ENCODE measurements around the gene EML4. TPM values are rescaled to one million over a fixed set of nuclear protein-coding genes. Genes with fewer than 3 reads are reported as not detected.

The EML4 gene
- total and polyA plus RNA-seq, 10 of the 15 experiments (the other 5 are each of a cell fraction or from before 2014, with no cell fraction given): 23.1 to 91.3 (median 77.4) TPM

DNA sequence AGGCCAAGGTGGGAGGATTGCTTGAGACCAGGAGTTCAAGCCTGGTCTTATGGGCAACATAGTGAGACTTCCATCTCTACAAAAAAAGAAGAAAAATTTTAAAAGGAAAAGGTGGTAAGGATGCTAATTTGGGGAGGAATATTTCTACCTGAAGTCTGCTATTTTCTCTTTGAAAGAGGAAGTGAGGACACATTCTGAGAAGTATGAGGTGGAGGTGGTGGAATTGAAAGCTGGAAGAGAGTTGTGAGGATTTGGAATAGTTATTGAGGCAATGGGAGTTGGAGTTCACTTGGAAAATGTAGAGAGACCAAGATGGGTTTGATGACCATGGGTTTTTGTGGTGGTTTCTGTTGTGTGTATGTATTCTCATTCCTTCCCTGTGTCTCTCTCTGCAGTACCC is 29.3 kb downstream of the EML4 start:
- POLR2A ChIA-PET: no interaction called here
- no peak overlapping the region for H3K9ac ChIP-seq (ENCODE audit: control insufficient read depth, insufficient read depth, low read length)
- no peak overlapping the region for H3K4me2 ChIP-seq (ENCODE audit: control insufficient read depth, insufficient read depth)
- FAIRE-seq (no peak), DNase-seq (ENCODE audit: low read depth, low spot score) (no peak), ATAC-seq (no peak)
- CTCF ChIA-PET: interaction anchor here (1.0 to 6.9 kb wide), 4 partner anchors 73 to 112 kb away, joined by 3 to 160 read pairs (median 4); no protein-coding TSS in a partner anchor
- H4K20me1 ChIP-seq (ENCODE audit: control insufficient read depth, insufficient read depth): no peaks in the 10 kb centered on the region
- H3K9me3 ChIP-seq (replicated peaks; ENCODE audit: control insufficient read depth, insufficient read depth, low read length): no peaks in the 10 kb centered on the region
- H3K4me3 ChIP-seq: no peak overlapping the region
- BruUV-seq (replicated peaks): no TSS peak
- RAD21 ChIA-PET (ENCODE audit: unreplicated experiment): interaction anchor here (1.0 to 1.7 kb wide), 4 partner anchors 16 to 107 kb away, joined by 3 read pairs; no protein-coding TSS in a partner anchor
- SMC1A ChIA-PET (ENCODE audit: uncharacterized antibody, unreplicated experiment): interaction anchor here (0.9 to 2.2 kb wide), 5 partner anchors 9 to 102 kb away, joined by 3 to 8 read pairs (median 4); no protein-coding TSS in a partner anchor
- in situ Hi-C loops (cut with MboI) (loop anchor here (5.0 kb wide), 1 partner anchor 101 kb away; no protein-coding TSS in a partner anchor), intact Hi-C loops (cut with micrococcal nuclease; ENCODE audit: unreplicated experiment) (no loop called here)
- no peak overlapping the region for H3K27ac ChIP-seq (ENCODE audit: control insufficient read depth, insufficient read depth)
- no peak overlapping the region for H2AFZ ChIP-seq (ENCODE audit: control insufficient read depth, low read depth, low read length)
- H3K36me3 ChIP-seq (ENCODE audit: control insufficient read depth in 2 of 2, insufficient read depth in 2 of 2, low read length in 1 of 2): no peaks in the 10 kb centered on the region; a peak in 1 of 4 replicates
- TF ChIP-seq EGR1 (IDR thresholded peaks at IDR 0.05; ENCODE audit: borderline replicate concordance in 1 of 2, low read depth in 2 of 2, low read length in 2 of 2) (no peak), IKZF2 (IDR thresholded peaks at IDR 0.05) (peak in 1 of 2 experiments; percentile 39; a peak in 1 of 4 replicates), SPI1 (IDR thresholded peaks at IDR 0.05; ENCODE audit: borderline replicate concordance, insufficient read depth, low read depth, low read length) (peak; percentile 53; the same call in 1 of the 2 replicates), BHLHE40 (IDR thresholded peaks at IDR 0.05; ENCODE audit: borderline replicate concordance in 1 of 2, low read depth in 2 of 2, low read length in 1 of 2) (no peak), IKZF1 (conservative IDR thresholded peaks at IDR 0.05) (no peak), KAT2A (conservative IDR thresholded peaks at IDR 0.05; ENCODE audit: control insufficient read depth, low read depth, low read length) (no peak), SRF (IDR thresholded peaks at IDR 0.05; ENCODE audit: low read depth in 2 of 2, low read length in 2 of 2) (no peak)
- TF ChIP-seq, protein P1, sequence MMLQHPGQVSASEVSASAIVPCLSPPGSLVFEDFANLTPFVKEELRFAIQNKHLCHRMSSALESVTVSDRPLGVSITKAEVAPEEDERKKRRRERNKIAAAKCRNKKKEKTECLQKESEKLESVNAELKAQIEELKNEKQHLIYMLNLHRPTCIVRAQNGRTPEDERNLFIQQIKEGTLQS (IDR thresholded peaks at IDR 0.05; ENCODE audit: borderline replicate concordance, extremely low read depth, low read depth, low read length): no peak
- TF ChIP-seq, protein P2, sequence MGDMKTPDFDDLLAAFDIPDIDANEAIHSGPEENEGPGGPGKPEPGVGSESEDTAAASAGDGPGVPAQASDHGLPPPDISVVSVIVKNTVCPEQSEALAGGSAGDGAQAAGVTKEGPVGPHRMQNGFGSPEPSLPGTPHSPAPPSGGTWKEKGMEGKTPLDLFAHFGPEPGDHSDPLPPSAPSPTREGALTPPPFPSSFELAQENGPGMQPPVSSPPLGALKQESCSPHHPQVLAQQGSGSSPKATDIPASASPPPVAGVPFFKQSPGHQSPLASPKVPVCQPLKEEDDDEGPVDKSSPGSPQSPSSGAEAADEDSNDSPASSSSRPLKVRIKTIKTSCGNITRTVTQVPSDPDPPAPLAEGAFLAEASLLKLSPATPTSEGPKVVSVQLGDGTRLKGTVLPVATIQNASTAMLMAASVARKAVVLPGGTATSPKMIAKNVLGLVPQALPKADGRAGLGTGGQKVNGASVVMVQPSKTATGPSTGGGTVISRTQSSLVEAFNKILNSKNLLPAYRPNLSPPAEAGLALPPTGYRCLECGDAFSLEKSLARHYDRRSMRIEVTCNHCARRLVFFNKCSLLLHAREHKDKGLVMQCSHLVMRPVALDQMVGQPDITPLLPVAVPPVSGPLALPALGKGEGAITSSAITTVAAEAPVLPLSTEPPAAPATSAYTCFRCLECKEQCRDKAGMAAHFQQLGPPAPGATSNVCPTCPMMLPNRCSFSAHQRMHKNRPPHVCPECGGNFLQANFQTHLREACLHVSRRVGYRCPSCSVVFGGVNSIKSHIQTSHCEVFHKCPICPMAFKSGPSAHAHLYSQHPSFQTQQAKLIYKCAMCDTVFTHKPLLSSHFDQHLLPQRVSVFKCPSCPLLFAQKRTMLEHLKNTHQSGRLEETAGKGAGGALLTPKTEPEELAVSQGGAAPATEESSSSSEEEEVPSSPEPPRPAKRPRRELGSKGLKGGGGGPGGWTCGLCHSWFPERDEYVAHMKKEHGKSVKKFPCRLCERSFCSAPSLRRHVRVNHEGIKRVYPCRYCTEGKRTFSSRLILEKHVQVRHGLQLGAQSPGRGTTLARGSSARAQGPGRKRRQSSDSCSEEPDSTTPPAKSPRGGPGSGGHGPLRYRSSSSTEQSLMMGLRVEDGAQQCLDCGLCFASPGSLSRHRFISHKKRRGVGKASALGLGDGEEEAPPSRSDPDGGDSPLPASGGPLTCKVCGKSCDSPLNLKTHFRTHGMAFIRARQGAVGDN (IDR thresholded peaks at IDR 0.05): no peak
- TF ChIP-seq, protein P3, sequence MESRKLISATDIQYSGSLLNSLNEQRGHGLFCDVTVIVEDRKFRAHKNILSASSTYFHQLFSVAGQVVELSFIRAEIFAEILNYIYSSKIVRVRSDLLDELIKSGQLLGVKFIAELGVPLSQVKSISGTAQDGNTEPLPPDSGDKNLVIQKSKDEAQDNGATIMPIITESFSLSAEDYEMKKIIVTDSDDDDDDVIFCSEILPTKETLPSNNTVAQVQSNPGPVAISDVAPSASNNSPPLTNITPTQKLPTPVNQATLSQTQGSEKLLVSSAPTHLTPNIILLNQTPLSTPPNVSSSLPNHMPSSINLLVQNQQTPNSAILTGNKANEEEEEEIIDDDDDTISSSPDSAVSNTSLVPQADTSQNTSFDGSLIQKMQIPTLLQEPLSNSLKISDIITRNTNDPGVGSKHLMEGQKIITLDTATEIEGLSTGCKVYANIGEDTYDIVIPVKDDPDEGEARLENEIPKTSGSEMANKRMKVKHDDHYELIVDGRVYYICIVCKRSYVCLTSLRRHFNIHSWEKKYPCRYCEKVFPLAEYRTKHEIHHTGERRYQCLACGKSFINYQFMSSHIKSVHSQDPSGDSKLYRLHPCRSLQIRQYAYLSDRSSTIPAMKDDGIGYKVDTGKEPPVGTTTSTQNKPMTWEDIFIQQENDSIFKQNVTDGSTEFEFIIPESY (IDR thresholded peaks at IDR 0.05): no peak
- TF ChIP-seq, protein P4, sequence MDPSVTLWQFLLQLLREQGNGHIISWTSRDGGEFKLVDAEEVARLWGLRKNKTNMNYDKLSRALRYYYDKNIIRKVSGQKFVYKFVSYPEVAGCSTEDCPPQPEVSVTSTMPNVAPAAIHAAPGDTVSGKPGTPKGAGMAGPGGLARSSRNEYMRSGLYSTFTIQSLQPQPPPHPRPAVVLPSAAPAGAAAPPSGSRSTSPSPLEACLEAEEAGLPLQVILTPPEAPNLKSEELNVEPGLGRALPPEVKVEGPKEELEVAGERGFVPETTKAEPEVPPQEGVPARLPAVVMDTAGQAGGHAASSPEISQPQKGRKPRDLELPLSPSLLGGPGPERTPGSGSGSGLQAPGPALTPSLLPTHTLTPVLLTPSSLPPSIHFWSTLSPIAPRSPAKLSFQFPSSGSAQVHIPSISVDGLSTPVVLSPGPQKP (IDR thresholded peaks at IDR 0.05; ENCODE audit: low read depth, low read length): no peak
- TF ChIP-seq, protein P5, sequence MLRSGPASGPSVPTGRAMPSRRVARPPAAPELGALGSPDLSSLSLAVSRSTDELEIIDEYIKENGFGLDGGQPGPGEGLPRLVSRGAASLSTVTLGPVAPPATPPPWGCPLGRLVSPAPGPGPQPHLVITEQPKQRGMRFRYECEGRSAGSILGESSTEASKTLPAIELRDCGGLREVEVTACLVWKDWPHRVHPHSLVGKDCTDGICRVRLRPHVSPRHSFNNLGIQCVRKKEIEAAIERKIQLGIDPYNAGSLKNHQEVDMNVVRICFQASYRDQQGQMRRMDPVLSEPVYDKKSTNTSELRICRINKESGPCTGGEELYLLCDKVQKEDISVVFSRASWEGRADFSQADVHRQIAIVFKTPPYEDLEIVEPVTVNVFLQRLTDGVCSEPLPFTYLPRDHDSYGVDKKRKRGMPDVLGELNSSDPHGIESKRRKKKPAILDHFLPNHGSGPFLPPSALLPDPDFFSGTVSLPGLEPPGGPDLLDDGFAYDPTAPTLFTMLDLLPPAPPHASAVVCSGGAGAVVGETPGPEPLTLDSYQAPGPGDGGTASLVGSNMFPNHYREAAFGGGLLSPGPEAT (IDR thresholded peaks at IDR 0.05; ENCODE audit: low read depth): peak; percentile 17; the same call in 1 of the 2 replicates
- no peaks in the 10 kb centered on the region for H3K27me3 ChIP-seq (replicated peaks in 1 of 2; ENCODE audit: control insufficient read depth in 2 of 2, insufficient read depth in 2 of 2, low read length in 1 of 2)
- peaks cover 56% of the 10 kb centered on the region for H3K79me2 ChIP-seq (ENCODE audit: control insufficient read depth, insufficient read depth, low read length)
- peaks cover 11% of the 10 kb centered on the region; the same call in 1 of the 2 replicates for H3K4me1 ChIP-seq (ENCODE audit: control insufficient read depth, insufficient read depth, low read length)
